ENCODE measurements around the gene ANO2. TPM values are rescaled to one million over a fixed set of nuclear protein-coding genes. Genes with fewer than 3 reads are reported as not detected.

ANO2 gene
- total RNA-seq, 1 experiment from 2014 or later: 0.68 TPM

- BruUV-seq (replicated peaks): no TSS peak
- no peaks in the 10 kb centered on the region for H3K9me3 Mint-ChIP-seq (ENCODE audit: unreplicated experiment)
Observed at GRCh38 chr12:5770727-5771126, 174.3 kb downstream of the ANO2 start.

GRCh38 chr12:5768581-5769196, 176.4 kb downstream of the ANO2 start:
- H3K4me1 ChIP-seq: no peaks in the 10 kb centered on the region
- CTCF ChIA-PET: no interaction called here
- Mint-ChIP-seq H3K4me3 (ENCODE audit: unreplicated experiment) (no peak overlapping the region), H3K27me3 (ENCODE audit: insufficient read depth, unreplicated experiment) (peaks cover 19% of the 10 kb centered on the region), H3K27ac (ENCODE audit: unreplicated experiment) (no peak overlapping the region), H3K9me3 (ENCODE audit: unreplicated experiment) (no peaks in the 10 kb centered on the region), H3K36me3 (ENCODE audit: insufficient read depth, unreplicated experiment) (no peaks in the 10 kb centered on the region), H3K4me1 (ENCODE audit: low read depth, unreplicated experiment) (no peaks in the 10 kb centered on the region)
- DNase-seq: no peak
- intact Hi-C loops (cut with micrococcal nuclease; ENCODE audit: unreplicated experiment): no loop called here
- H3K27me3 ChIP-seq (replicated peaks; ENCODE audit: control insufficient read depth, insufficient read depth, low read length): no peaks in the 10 kb centered on the region
- H3K9me3 ChIP-seq: no peaks in the 10 kb centered on the region
- no peak overlapping the region for H3K4me3 ChIP-seq (ENCODE audit: low read depth, low read length)
- TF ChIP-seq CTCF (IDR thresholded peaks at IDR 0.05; ENCODE audit: insufficient read depth in 1 of 2, low read depth in 1 of 2, low read length in 1 of 2, severe bottlenecking in 1 of 2, unreplicated experiment in 1 of 2): no peak
- no TSS peak for BruUV-seq (replicated peaks)
- POLR2A ChIA-PET: no interaction called here
- H3K36me3 ChIP-seq (ENCODE audit: control insufficient read depth, insufficient read depth, low read length): no peaks in the 10 kb centered on the region

More at GRCh38 chr12:5770727-5771126, 174.3 kb downstream of the ANO2 start:
- no peak overlapping the region for H3K27ac Mint-ChIP-seq (ENCODE audit: unreplicated experiment)
- no peak overlapping the region for H3K4me3 ChIP-seq (ENCODE audit: low read depth, low read length)
- peaks cover 20% of the 10 kb centered on the region for H3K27me3 Mint-ChIP-seq (ENCODE audit: insufficient read depth, unreplicated experiment)
- intact Hi-C loops (cut with micrococcal nuclease; ENCODE audit: unreplicated experiment): no loop called here
- H3K27me3 ChIP-seq (replicated peaks; ENCODE audit: control insufficient read depth, insufficient read depth, low read length): no peaks in the 10 kb centered on the region
- no peaks in the 10 kb centered on the region for H3K36me3 ChIP-seq (ENCODE audit: control insufficient read depth, insufficient read depth, low read length)
- no peak overlapping the region for H3K4me3 Mint-ChIP-seq (ENCODE audit: unreplicated experiment)
- ChIA-PET CTCF (no interaction called here), POLR2A (no interaction called here)
- no peaks in the 10 kb centered on the region for H3K4me1 ChIP-seq
- no peak for TF ChIP-seq CTCF (IDR thresholded peaks at IDR 0.05; ENCODE audit: insufficient read depth in 1 of 2, low read depth in 1 of 2, low read length in 1 of 2, severe bottlenecking in 1 of 2, unreplicated experiment in 1 of 2)
- no peak for DNase-seq
- H3K4me1 Mint-ChIP-seq (ENCODE audit: low read depth, unreplicated experiment): no peaks in the 10 kb centered on the region
- H3K9me3 ChIP-seq: no peaks in the 10 kb centered on the region
- no peaks in the 10 kb centered on the region for H3K36me3 Mint-ChIP-seq (ENCODE audit: insufficient read depth, unreplicated experiment)

- peaks cover 22% of the 10 kb centered on the region for H3K27me3 Mint-ChIP-seq (ENCODE audit: insufficient read depth, unreplicated experiment)
- H3K4me1 Mint-ChIP-seq (ENCODE audit: low read depth, unreplicated experiment): no peaks in the 10 kb centered on the region
- no peak overlapping the region for H3K4me3 Mint-ChIP-seq (ENCODE audit: unreplicated experiment)
- H3K36me3 Mint-ChIP-seq (ENCODE audit: insufficient read depth, unreplicated experiment): no peaks in the 10 kb centered on the region
- CTCF ChIA-PET: no interaction called here
- intact Hi-C loops (cut with micrococcal nuclease; ENCODE audit: unreplicated experiment): no loop called here
- H3K9me3 ChIP-seq: no peaks in the 10 kb centered on the region
- no peaks in the 10 kb centered on the region for H3K9me3 Mint-ChIP-seq (ENCODE audit: unreplicated experiment)
- H3K27me3 ChIP-seq (replicated peaks; ENCODE audit: control insufficient read depth, insufficient read depth, low read length): no peaks in the 10 kb centered on the region
- no peak for DNase-seq
- BruUV-seq (replicated peaks): no TSS peak
- H3K27ac Mint-ChIP-seq (ENCODE audit: unreplicated experiment): no peak overlapping the region
- TF ChIP-seq CTCF (IDR thresholded peaks at IDR 0.05; ENCODE audit: insufficient read depth in 1 of 2, low read depth in 1 of 2, low read length in 1 of 2, severe bottlenecking in 1 of 2, unreplicated experiment in 1 of 2): no peak
- H3K4me3 ChIP-seq (ENCODE audit: low read depth, low read length): no peak overlapping the region
- H3K36me3 ChIP-seq (ENCODE audit: control insufficient read depth, insufficient read depth, low read length): no peaks in the 10 kb centered on the region
- POLR2A ChIA-PET: no interaction called here
- no peaks in the 10 kb centered on the region for H3K4me1 ChIP-seq
Observed at GRCh38 chr12:5768171-5768570, 176.9 kb downstream of the ANO2 start.
